ENCODE measurements around the gene NPRL2. TPM values are rescaled to one million over a fixed set of nuclear protein-coding genes. Genes with fewer than 3 reads are reported as not detected.

NPRL2 gene
- total and polyA plus RNA-seq, 9 of the 15 experiments (the other 6 are each of a cell fraction or from before 2014, with no cell fraction given): 17.4 to 40.4 (median 24.4) TPM

DNA sequence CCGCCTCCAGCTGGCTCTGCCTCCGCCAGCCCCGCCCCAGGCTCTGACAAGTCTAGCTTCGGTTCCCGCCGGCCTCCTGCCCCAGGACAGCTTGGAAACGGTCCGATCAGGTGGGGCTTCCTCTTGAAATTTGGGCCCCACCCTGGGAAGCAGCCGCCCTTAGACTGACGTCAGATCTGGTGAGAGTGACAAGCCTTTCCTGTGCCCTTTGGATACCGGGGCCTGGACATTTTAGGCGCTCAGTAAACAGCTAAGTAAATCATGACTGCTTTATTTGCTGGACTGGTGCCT lies 51.0 kb downstream of the NPRL2 start (continued):
- TF ChIP-seq ZEB2 (IDR thresholded peaks at IDR 0.05) (no peak), MEIS2 (IDR thresholded peaks at IDR 0.05; ENCODE audit: partially characterized antibody) (peak; percentile 61), TSC22D4 (tag; IDR thresholded peaks at IDR 0.05) (no peak), COPS2 (conservative IDR thresholded peaks at IDR 0.05) (no peak), HNRNPUL1 (IDR thresholded peaks at IDR 0.05; ENCODE audit: low read length) (no peak), RAD51 (IDR thresholded peaks at IDR 0.05; ENCODE audit: borderline replicate concordance, low read depth) (peak; percentile 31; the same call in 1 of the 2 replicates), TARDBP (IDR thresholded peaks at IDR 0.05) (peak; percentile 75), SREBF1 (IDR thresholded peaks at IDR 0.05; ENCODE audit: borderline replicate concordance, low read depth, low read length) (0 out of 2 replicates have a peak, but pooled peaks have one; percentile 59), JUND (IDR thresholded peaks at IDR 0.05; ENCODE audit: borderline replicate concordance, low read depth, low read length) (peak; percentile 75), JUND (tag; IDR thresholded peaks at IDR 0.05; ENCODE audit: borderline replicate concordance, low read depth, low read length) (peak; percentile 9; the same call in 1 of the 3 replicates), NBN (IDR thresholded peaks at IDR 0.05; ENCODE audit: low read depth) (no peak), ZNF347 (CRISPR knock-in tag; IDR thresholded peaks at IDR 0.05; ENCODE audit: low read depth) (no peak), EP300 (IDR thresholded peaks at IDR 0.05; ENCODE audit: low read length) (peak; percentile 18; the same call in 1 of the 2 replicates)
- TF ChIP-seq, protein P1, sequence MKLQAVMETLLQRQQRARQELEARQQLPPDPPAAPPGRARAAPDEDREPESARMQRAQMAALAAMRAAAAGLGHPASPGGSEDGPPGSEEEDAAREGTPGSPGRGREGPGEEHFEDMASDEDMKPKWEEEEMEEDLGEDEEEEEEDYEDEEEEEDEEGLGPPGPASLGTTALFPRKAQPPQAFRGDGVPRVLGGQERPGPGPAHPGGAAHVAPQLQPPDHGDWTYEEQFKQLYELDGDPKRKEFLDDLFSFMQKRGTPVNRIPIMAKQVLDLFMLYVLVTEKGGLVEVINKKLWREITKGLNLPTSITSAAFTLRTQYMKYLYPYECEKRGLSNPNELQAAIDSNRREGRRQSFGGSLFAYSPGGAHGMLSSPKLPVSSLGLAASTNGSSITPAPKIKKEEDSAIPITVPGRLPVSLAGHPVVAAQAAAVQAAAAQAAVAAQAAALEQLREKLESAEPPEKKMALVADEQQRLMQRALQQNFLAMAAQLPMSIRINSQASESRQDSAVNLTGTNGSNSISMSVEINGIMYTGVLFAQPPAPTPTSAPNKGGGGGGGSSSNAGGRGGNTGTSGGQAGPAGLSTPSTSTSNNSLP (IDR thresholded peaks at IDR 0.05; ENCODE audit: borderline replicate concordance, low read depth, low read length): no peak
- TF ChIP-seq, protein P2, sequence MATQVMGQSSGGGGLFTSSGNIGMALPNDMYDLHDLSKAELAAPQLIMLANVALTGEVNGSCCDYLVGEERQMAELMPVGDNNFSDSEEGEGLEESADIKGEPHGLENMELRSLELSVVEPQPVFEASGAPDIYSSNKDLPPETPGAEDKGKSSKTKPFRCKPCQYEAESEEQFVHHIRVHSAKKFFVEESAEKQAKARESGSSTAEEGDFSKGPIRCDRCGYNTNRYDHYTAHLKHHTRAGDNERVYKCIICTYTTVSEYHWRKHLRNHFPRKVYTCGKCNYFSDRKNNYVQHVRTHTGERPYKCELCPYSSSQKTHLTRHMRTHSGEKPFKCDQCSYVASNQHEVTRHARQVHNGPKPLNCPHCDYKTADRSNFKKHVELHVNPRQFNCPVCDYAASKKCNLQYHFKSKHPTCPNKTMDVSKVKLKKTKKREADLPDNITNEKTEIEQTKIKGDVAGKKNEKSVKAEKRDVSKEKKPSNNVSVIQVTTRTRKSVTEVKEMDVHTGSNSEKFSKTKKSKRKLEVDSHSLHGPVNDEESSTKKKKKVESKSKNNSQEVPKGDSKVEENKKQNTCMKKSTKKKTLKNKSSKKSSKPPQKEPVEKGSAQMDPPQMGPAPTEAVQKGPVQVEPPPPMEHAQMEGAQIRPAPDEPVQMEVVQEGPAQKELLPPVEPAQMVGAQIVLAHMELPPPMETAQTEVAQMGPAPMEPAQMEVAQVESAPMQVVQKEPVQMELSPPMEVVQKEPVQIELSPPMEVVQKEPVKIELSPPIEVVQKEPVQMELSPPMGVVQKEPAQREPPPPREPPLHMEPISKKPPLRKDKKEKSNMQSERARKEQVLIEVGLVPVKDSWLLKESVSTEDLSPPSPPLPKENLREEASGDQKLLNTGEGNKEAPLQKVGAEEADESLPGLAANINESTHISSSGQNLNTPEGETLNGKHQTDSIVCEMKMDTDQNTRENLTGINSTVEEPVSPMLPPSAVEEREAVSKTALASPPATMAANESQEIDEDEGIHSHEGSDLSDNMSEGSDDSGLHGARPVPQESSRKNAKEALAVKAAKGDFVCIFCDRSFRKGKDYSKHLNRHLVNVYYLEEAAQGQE (IDR thresholded peaks at IDR 0.05; ENCODE audit: borderline replicate concordance): 0 out of 2 replicates have a peak, but pooled peaks have one; percentile 19
- TF ChIP-seq, protein P2 (CRISPR knock-in tag; IDR thresholded peaks at IDR 0.05; ENCODE audit: low read depth): no peak
- TF ChIP-seq, protein P3, sequence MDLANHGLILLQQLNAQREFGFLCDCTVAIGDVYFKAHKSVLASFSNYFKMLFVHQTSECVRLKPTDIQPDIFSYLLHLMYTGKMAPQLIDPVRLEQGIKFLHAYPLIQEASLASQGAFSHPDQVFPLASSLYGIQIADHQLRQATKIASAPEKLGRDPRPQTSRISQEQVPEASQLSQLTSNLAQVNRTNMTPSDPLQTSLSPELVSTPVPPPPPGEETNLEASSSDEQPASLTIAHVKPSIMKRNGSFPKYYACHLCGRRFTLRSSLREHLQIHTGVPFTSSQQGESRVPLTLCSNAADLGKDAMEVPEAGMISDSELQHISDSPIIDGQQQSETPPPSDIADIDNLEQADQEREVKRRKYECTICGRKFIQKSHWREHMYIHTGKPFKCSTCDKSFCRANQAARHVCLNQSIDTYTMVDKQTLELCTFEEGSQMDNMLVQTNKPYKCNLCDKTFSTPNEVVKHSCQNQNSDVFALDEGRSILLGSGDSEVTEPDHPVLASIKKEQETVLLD (IDR thresholded peaks at IDR 0.05): no peak
- TF ChIP-seq, protein P4, sequence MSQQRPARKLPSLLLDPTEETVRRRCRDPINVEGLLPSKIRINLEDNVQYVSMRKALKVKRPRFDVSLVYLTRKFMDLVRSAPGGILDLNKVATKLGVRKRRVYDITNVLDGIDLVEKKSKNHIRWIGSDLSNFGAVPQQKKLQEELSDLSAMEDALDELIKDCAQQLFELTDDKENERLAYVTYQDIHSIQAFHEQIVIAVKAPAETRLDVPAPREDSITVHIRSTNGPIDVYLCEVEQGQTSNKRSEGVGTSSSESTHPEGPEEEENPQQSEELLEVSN (IDR thresholded peaks at IDR 0.05; ENCODE audit: borderline replicate concordance in 1 of 2, extremely low read depth in 1 of 2, insufficient read depth in 1 of 2, insufficient read length in 1 of 2, low read depth in 1 of 2, low read length in 1 of 2, poor library complexity in 1 of 2, severe bottlenecking in 1 of 2): peak in 1 of 2 experiments; percentile 49

Measured in K562 (cell line).